Gastrocnemius medialis (tissue), 4 donors: Measurements from ENCODE around the gene TAX1BP3.

Experiments used
- CTCF ChIP-seq, 5 experiments: fragments of 450-650 bp in 3 of 5; fragments of 200-600 bp in 2 of 5; sonication (generic) in 2 of 5; IDR thresholded peaks in 4 of 5; conservative IDR thresholded peaks in 1 of 5; 1 replicate in 4 of 5; 2 replicates in 1 of 5; pipeline ENCODE4 v1.5.1; 2016 to 2019; ENCODE audit warnings: antibody characterized with exemption in 5 of 5, mild to moderate bottlenecking in 3 of 5, moderate library complexity in 3 of 5
- POLR2A ChIP-seq, 2 donors: fragments of 450-650 bp; IDR thresholded peaks; one replicate each; pipeline ENCODE4 v1.6.1; 2017; ENCODE audit warnings: antibody characterized with exemption in 2 of 2, mild to moderate bottlenecking in 2 of 2, moderate library complexity in 2 of 2

- no peak for TF ChIP-seq CTCF (IDR thresholded peaks at IDR 0.05 in 4 of 5, conservative IDR thresholded peaks at IDR 0.05 in 1 of 5)
- TF ChIP-seq POLR2A (IDR thresholded peaks at IDR 0.05) = no peak
Measured at GRCh38 chr17:3632287-3632686, 36.1 kb downstream of the TAX1BP3 start.
